H9 (cell line): ENCODE measurements around the gene TMEM107. TPM values are rescaled to one million over a fixed set of nuclear protein-coding genes. Genes with fewer than 3 reads are reported as not detected.

Experiments used
- DNase-seq: peaks from one replicate; pipeline ENCODE4 v3.0.0-alpha.2; 2017
- H2AFZ ChIP-seq: one replicate; pipeline ENCODE4 v1.6.1; 2013; ENCODE audit warnings: mild to moderate bottlenecking, low read length, control low read depth, moderate library complexity
- H2AK5ac ChIP-seq: 2 replicates; pipeline ENCODE4 v1.6.1; 2013; ENCODE audit warnings: low read length, control low read depth, mixed read lengths; ENCODE audit not compliant: insufficient read length
- H2BK120ac ChIP-seq: one replicate; pipeline ENCODE4 v1.6.1; 2013; ENCODE audit warnings: low read depth, mild to moderate bottlenecking, low read length, control low read depth, inconsistent platforms; ENCODE audit not compliant: poor library complexity, severe bottlenecking
- H2BK12ac ChIP-seq: 2 replicates; pipeline ENCODE4 v1.6.1; 2013; ENCODE audit warnings: low read length, control low read depth, mixed read lengths, low read depth; ENCODE audit not compliant: insufficient read length
- H2BK15ac ChIP-seq: 2 replicates; pipeline ENCODE4 v1.6.1; 2013; ENCODE audit warnings: low read depth, low read length, control low read depth
- H2BK20ac ChIP-seq: one replicate; pipeline ENCODE4 v1.6.1; 2013; ENCODE audit warnings: low read depth, mild to moderate bottlenecking, low read length, control low read depth, inconsistent platforms; ENCODE audit not compliant: poor library complexity, severe bottlenecking
- H2BK5ac ChIP-seq: 2 replicates; pipeline ENCODE4 v1.6.1; 2013; ENCODE audit warnings: low read length, control low read depth, mixed read lengths; ENCODE audit not compliant: insufficient read length
- H3K14ac ChIP-seq: 2 replicates; pipeline ENCODE4 v1.6.1; 2013; ENCODE audit warnings: low read length, control low read depth; ENCODE audit not compliant: insufficient read depth
- H3K18ac ChIP-seq: 2 replicates; pipeline ENCODE4 v1.6.1; 2013; ENCODE audit warnings: low read depth, mild to moderate bottlenecking, mixed read lengths, low read length, control low read depth; ENCODE audit not compliant: insufficient read length
- H3K23ac ChIP-seq: 2 replicates; pipeline ENCODE4 v1.6.1; 2013; ENCODE audit warnings: low read length, control low read depth, mixed read lengths, low read depth; ENCODE audit not compliant: insufficient read length
- H3K23me2 ChIP-seq: 2 replicates; pipeline ENCODE4 v1.6.1; 2013; ENCODE audit warnings: low read depth, mild to moderate bottlenecking, mixed read lengths, low read length, control low read depth; ENCODE audit not compliant: insufficient read length, poor library complexity, severe bottlenecking
- H3K27ac ChIP-seq: 2 replicates; pipeline ENCODE4 v1.5.1; 2013; ENCODE audit warnings: low read length, control low read depth, mixed read lengths, low read depth; ENCODE audit not compliant: insufficient read length
- H3K27me3 ChIP-seq: 2 replicates; pipeline ENCODE4 v1.6.1; 2013; ENCODE audit warnings: low read length, control low read depth, inconsistent platforms; ENCODE audit not compliant: insufficient read depth
- H3K4ac ChIP-seq: 2 replicates; pipeline ENCODE4 v1.6.1; 2013; ENCODE audit warnings: low read depth, mild to moderate bottlenecking, control low read depth, inconsistent platforms, low read length, moderate library complexity
- H3K4me1 ChIP-seq: 2 replicates; pipeline ENCODE4 v1.6.1; 2013; ENCODE audit warnings: low read length, control low read depth, inconsistent platforms; ENCODE audit not compliant: insufficient read depth
- H3K4me2 ChIP-seq: 2 replicates; pipeline ENCODE4 v1.6.1; 2013; ENCODE audit warnings: low read length, control low read depth, mixed read lengths; ENCODE audit not compliant: insufficient read length, insufficient read depth
- H3K56ac ChIP-seq: 2 replicates; pipeline ENCODE4 v1.6.1; 2013; ENCODE audit warnings: low read depth, mild to moderate bottlenecking, mixed read lengths, low read length, control low read depth; ENCODE audit not compliant: insufficient read length
- H3K79me1 ChIP-seq: 2 replicates; pipeline ENCODE4 v1.6.1; 2013; ENCODE audit warnings: low read depth, mild to moderate bottlenecking, moderate library complexity, low read length, control low read depth, inconsistent platforms; ENCODE audit not compliant: insufficient read depth, poor library complexity, severe bottlenecking
- H3K79me2 ChIP-seq: 2 replicates; pipeline ENCODE4 v1.6.1; 2013; ENCODE audit warnings: low read length, control low read depth, inconsistent platforms; ENCODE audit not compliant: insufficient read depth
- H3K9ac ChIP-seq: 2 replicates; pipeline ENCODE4 v1.6.1; 2013; ENCODE audit warnings: low read length, control low read depth, mixed read lengths; ENCODE audit not compliant: insufficient read length; ENCODE audit errors: extremely low read depth
- H3K9me3 ChIP-seq: one replicate; pipeline ENCODE4 v1.6.1; 2013; ENCODE audit warnings: low read depth, low read length, inconsistent platforms; ENCODE audit not compliant: control insufficient read depth
- H3T11ph ChIP-seq: one replicate; pipeline ENCODE4 v1.6.1; 2013; ENCODE audit warnings: mild to moderate bottlenecking, low read length, control low read depth, inconsistent platforms
- H4K20me1 ChIP-seq: one replicate; pipeline ENCODE4 v1.6.1; 2013; ENCODE audit not compliant: control insufficient read depth, insufficient read length, insufficient read depth
- H4K5ac ChIP-seq: 2 replicates; pipeline ENCODE4 v1.6.1; 2013; ENCODE audit warnings: low read depth, mild to moderate bottlenecking, mixed read lengths, low read length, control low read depth; ENCODE audit not compliant: insufficient read length
- H4K8ac ChIP-seq: replicated peaks from 2 replicates; pipeline ENCODE4 v1.6.1; 2013; ENCODE audit warnings: low read length, control low read depth, mixed read lengths, low read depth; ENCODE audit not compliant: insufficient read length
- H4K91ac ChIP-seq: 2 replicates; pipeline ENCODE4 v1.6.1; 2013; ENCODE audit warnings: low read depth, mild to moderate bottlenecking, moderate library complexity, mixed read lengths, low read length, control low read depth; ENCODE audit not compliant: insufficient read length
- H3K27ac Mint-ChIP-seq, 3 experiments: 2 replicates in 2 of 3; 3 replicates in 1 of 3; pipeline ENCODE4 v1.8.0; 2020 to 2021; ENCODE audit warnings: mixed read lengths in 3 of 3, mild to moderate bottlenecking in 1 of 3, moderate library complexity in 1 of 3
- H3K27me3 Mint-ChIP-seq: 2 replicates; pipeline ENCODE4 v1.8.0; 2021; ENCODE audit warnings: low read depth, mild to moderate bottlenecking, moderate library complexity, mixed read lengths
- H3K36me3 Mint-ChIP-seq, 3 experiments: 2 replicates in 2 of 3; 3 replicates in 1 of 3; pipeline ENCODE4 v1.8.0; 2020 to 2021; ENCODE audit warnings: low read depth in 3 of 3, mixed read lengths in 3 of 3; ENCODE audit not compliant: insufficient read depth in 1 of 3
- H3K4me1 Mint-ChIP-seq, 2 experiments: 2 replicates each; pipeline ENCODE4 v1.8.0; 2020; ENCODE audit warnings: mixed read lengths in 2 of 2
- H3K4me3 Mint-ChIP-seq, 2 experiments: 2 replicates in 1 of 2; 3 replicates in 1 of 2; pipeline ENCODE4 v1.8.0; 2020 to 2021; ENCODE audit warnings: mild to moderate bottlenecking in 2 of 2, mixed read lengths in 2 of 2, moderate library complexity in 1 of 2
- H3K9me3 Mint-ChIP-seq, 2 experiments: 2 replicates in 1 of 2; 3 replicates in 1 of 2; pipeline ENCODE4 v1.8.0; 2020; ENCODE audit warnings: mild to moderate bottlenecking in 2 of 2, mixed read lengths in 2 of 2, moderate library complexity in 1 of 2
- CTCF ChIP-seq: fragments of 200-600 bp; sonication (generic); conservative IDR thresholded peaks from 3 replicates; pipeline ENCODE4 v1.8.0; 2021; ENCODE audit warnings: antibody characterized with exemption, mild to moderate bottlenecking
- WGBS: extraction: QIAGEN DNeasy Blood & Tissue Kit; methylation state at CpG from one replicate; pipeline ENCODE4 v1.1.7; 2013; ENCODE audit warnings: missing lambda C conversion rate, low lambda C conversion rate, mixed read lengths; ENCODE audit not compliant: insufficient read length; ENCODE audit errors: extremely low coverage; 5-methylcytosine and 5-hydroxymethylcytosine counted together
- total RNA-seq: library from RNA; stranded (reverse); gene quantifications from 2 replicates; pipeline ENCODE4 v1.2.1, GENCODE V29; 2021

TMEM107 gene
- total RNA-seq, 1 experiment from 2014 or later, result 12.7 TPM

DNA sequence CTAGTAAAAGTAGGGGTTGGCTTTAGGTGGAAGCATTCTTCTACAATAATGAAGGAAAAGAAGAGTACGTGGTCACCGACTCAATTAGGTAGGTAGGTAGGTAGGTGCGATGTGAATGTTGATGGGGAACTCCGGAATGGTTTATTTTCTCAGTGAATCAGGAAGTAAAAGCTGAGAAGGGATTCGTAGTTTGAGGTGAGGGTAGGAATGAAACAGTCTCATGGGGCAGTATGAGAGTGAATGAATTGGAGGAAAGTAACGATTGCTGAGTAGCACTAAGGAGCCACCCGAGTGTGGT is 37.9 kb downstream of the TMEM107 start:
- Histone ChIP-seq H3K9ac (peak overlapping the region; percentile 37), H3K9me3 (no peaks in the 10 kb centered on the region), H3K14ac (no peak overlapping the region), H3K79me2 (no peaks in the 10 kb centered on the region), H2AK5ac (no peak overlapping the region), H2AFZ (peak overlapping the region; percentile 87), H3K4me1 (no peaks in the 10 kb centered on the region), H2BK15ac (no peak overlapping the region), H3K79me1 (no peaks in the 10 kb centered on the region), H3T11ph (no peak overlapping the region), H3K4me2 (peak overlapping the region; percentile 60), H2BK5ac (no peak overlapping the region), H3K23me2 (peaks cover 8% of the 10 kb centered on the region), H2BK20ac (no peak overlapping the region), H4K91ac (no peak overlapping the region), H2BK120ac (no peak overlapping the region), H3K27me3 (no peaks in the 10 kb centered on the region), H3K4ac (no peak overlapping the region), H3K27ac (no peak overlapping the region), H4K8ac (no peak overlapping the region), H3K23ac (no peak overlapping the region), H2BK12ac (no peak overlapping the region), H4K20me1 (no peaks in the 10 kb centered on the region), H3K56ac (no peak overlapping the region), H3K18ac (no peak overlapping the region), H4K5ac (no peak overlapping the region)
- Mint-ChIP-seq H3K36me3 (peaks cover 6 to 32% (median 22%) of the 10 kb centered on the region in 3 experiments; a peak in 6 of 7 replicates), H3K27ac (no peak overlapping the region), H3K4me1 (peaks cover 6 to 15% of the 10 kb centered on the region in 2 experiments), H3K4me3 (no peak overlapping the region), H3K27me3 (peaks cover 6% of the 10 kb centered on the region), H3K9me3 (no peaks in the 10 kb centered on the region)
- no peak for TF ChIP-seq CTCF
- peak; percentile 34 for DNase-seq
- WGBS, result no CpG with 5 or more reads among the region's 7 CpGs
